Muscle layer of duodenum (tissue), 2 donors: ENCODE results near the gene OR2S2.

Experiments
- H3K27ac ChIP-seq: one replicate; pipeline ENCODE4 v1.7.0; 2013; ENCODE audit warnings: mild to moderate bottlenecking, low read length
- H3K27me3 ChIP-seq: one replicate; pipeline ENCODE4 v1.7.0; 2013; ENCODE audit warnings: low read depth, mild to moderate bottlenecking, control low read depth, low read length
- H3K36me3 ChIP-seq, 2 donors: one replicate each; pipeline ENCODE4 v1.7.0; 2013; ENCODE audit warnings: low read length in 2 of 2, control low read depth in 1 of 2, mild to moderate bottlenecking in 1 of 2; ENCODE audit not compliant: insufficient read depth in 2 of 2, control insufficient read depth in 1 of 2
- H3K4me1 ChIP-seq, 2 donors: one replicate each; pipeline ENCODE4 v1.7.0; 2013; ENCODE audit warnings: low read length in 2 of 2, mild to moderate bottlenecking in 2 of 2, control low read depth in 1 of 2, moderate library complexity in 1 of 2; ENCODE audit not compliant: insufficient read depth in 2 of 2, control insufficient read depth in 1 of 2
- H3K4me3 ChIP-seq, 2 donors: one replicate each; pipeline ENCODE4 v1.7.0; 2013; ENCODE audit warnings: low read length in 2 of 2, low read depth in 1 of 2, mild to moderate bottlenecking in 1 of 2
- H3K9me3 ChIP-seq, 2 donors: one replicate each; pipeline ENCODE4 v1.7.0; 2013; ENCODE audit warnings: low read length in 2 of 2, control low read depth in 1 of 2, mild to moderate bottlenecking in 1 of 2; ENCODE audit not compliant: control insufficient read depth in 1 of 2
- donor health status: healthy.

The OR2S2 gene

GRCh38 chr9:35984021-35984420, 26.1 kb upstream of the OR2S2 start:
- Histone ChIP-seq H3K27me3 (no peaks in the 10 kb centered on the region), H3K4me3 (no peak overlapping the region), H3K9me3 (no peaks in the 10 kb centered on the region), H3K4me1 (no peaks in the 10 kb centered on the region), H3K27ac (no peak overlapping the region), H3K36me3 (no peaks in the 10 kb centered on the region)

- Histone ChIP-seq H3K27ac (no peak overlapping the region), H3K27me3 (no peaks in the 10 kb centered on the region), H3K4me1 (no peaks in the 10 kb centered on the region), H3K4me3 (no peak overlapping the region), H3K36me3 (no peaks in the 10 kb centered on the region), H3K9me3 (no peaks in the 10 kb centered on the region)
Measured at GRCh38 chr9:35981699-35982098, 23.7 kb upstream of the OR2S2 start.

GRCh38 chr9:35980289-35981011, 22.5 kb upstream of the OR2S2 start:
- peaks cover 4 to 6% of the 10 kb centered on the region in 2 donors for H3K9me3 ChIP-seq
- no peaks in the 10 kb centered on the region for H3K4me1 ChIP-seq
- no peaks in the 10 kb centered on the region for H3K27me3 ChIP-seq
- no peak overlapping the region for H3K4me3 ChIP-seq
- H3K27ac ChIP-seq, result no peak overlapping the region
- no peaks in the 10 kb centered on the region for H3K36me3 ChIP-seq

- no peaks in the 10 kb centered on the region for H3K4me1 ChIP-seq
- H3K9me3 ChIP-seq, result peaks cover 11 to 17% of the 10 kb centered on the region in 2 donors
- no peaks in the 10 kb centered on the region for H3K36me3 ChIP-seq
- H3K27ac ChIP-seq, result no peak overlapping the region
- H3K4me3 ChIP-seq, result no peak overlapping the region
- no peaks in the 10 kb centered on the region for H3K27me3 ChIP-seq
Measured at GRCh38 chr9:35978792-35979191, 20.8 kb upstream of the OR2S2 start.

- Histone ChIP-seq H3K27me3 (peaks cover 6% of the 10 kb centered on the region), H3K4me1 (no peaks in the 10 kb centered on the region), H3K36me3 (no peaks in the 10 kb centered on the region), H3K27ac (no peak overlapping the region), H3K4me3 (no peak overlapping the region), H3K9me3 (peaks cover 11 to 17% of the 10 kb centered on the region in 2 donors)
Measured at GRCh38 chr9:35976726-35977125, 18.8 kb upstream of the OR2S2 start.

GRCh38 chr9:35974800-35975199, 16.8 kb upstream of the OR2S2 start:
- Histone ChIP-seq H3K36me3 (no peaks in the 10 kb centered on the region), H3K9me3 (peaks cover 11 to 17% of the 10 kb centered on the region in 2 donors), H3K27me3 (peaks cover 6% of the 10 kb centered on the region), H3K4me1 (no peaks in the 10 kb centered on the region), H3K27ac (no peak overlapping the region), H3K4me3 (no peak overlapping the region)

GRCh38 chr9:35972093-35972492, 14.1 kb upstream of the OR2S2 start:
- peaks cover 6% of the 10 kb centered on the region for H3K27me3 ChIP-seq
- no peak overlapping the region for H3K4me3 ChIP-seq
- H3K36me3 ChIP-seq, result no peaks in the 10 kb centered on the region
- H3K9me3 ChIP-seq, result peaks cover 11 to 17% of the 10 kb centered on the region in 2 donors
- no peaks in the 10 kb centered on the region for H3K4me1 ChIP-seq
- no peak overlapping the region for H3K27ac ChIP-seq

GRCh38 chr9:35967042-35967441, 9.1 kb upstream of the OR2S2 start:
- H3K9me3 ChIP-seq, result no peaks in the 10 kb centered on the region
- H3K27me3 ChIP-seq, result no peaks in the 10 kb centered on the region
- peaks cover 0 to 7% of the 10 kb centered on the region in 2 donors for H3K4me1 ChIP-seq
- H3K4me3 ChIP-seq, result no peak overlapping the region
- H3K27ac ChIP-seq, result no peak overlapping the region
- no peaks in the 10 kb centered on the region for H3K36me3 ChIP-seq

- Histone ChIP-seq H3K27ac (no peak overlapping the region), H3K4me3 (no peak overlapping the region), H3K9me3 (no peaks in the 10 kb centered on the region), H3K27me3 (no peaks in the 10 kb centered on the region), H3K4me1 (peaks cover 0 to 10% of the 10 kb centered on the region in 2 donors), H3K36me3 (no peaks in the 10 kb centered on the region)
Measured at GRCh38 chr9:35966433-35966832, 8.5 kb upstream of the OR2S2 start.

- Histone ChIP-seq H3K27ac (no peak overlapping the region), H3K4me3 (no peak overlapping the region), H3K27me3 (no peaks in the 10 kb centered on the region), H3K4me1 (peaks cover 0 to 10% of the 10 kb centered on the region in 2 donors), H3K36me3 (no peaks in the 10 kb centered on the region), H3K9me3 (no peaks in the 10 kb centered on the region)
Measured at GRCh38 chr9:35965011-35965410, 7.1 kb upstream of the OR2S2 start.

GRCh38 chr9:35962126-35962906, 4.4 kb upstream of the OR2S2 start:
- H3K4me1 ChIP-seq, result peaks cover 0 to 10% of the 10 kb centered on the region in 2 donors
- H3K9me3 ChIP-seq, result no peaks in the 10 kb centered on the region
- no peaks in the 10 kb centered on the region for H3K27me3 ChIP-seq
- peak overlapping the region; percentile 42 for H3K27ac ChIP-seq
- peak overlapping the region in 1 of 2 donors; percentile 43 for H3K4me3 ChIP-seq
- no peaks in the 10 kb centered on the region for H3K36me3 ChIP-seq
